Left renal pelvis (tissue), 4 donors: ENCODE results near the gene THOC6. TPM values are rescaled to one million over a fixed set of nuclear protein-coding genes. Genes with fewer than 3 reads are reported as not detected.

ENCODE experiments used
- DNase-seq, 4 donors: peaks; one replicate each; pipeline ENCODE4 v3.0.0-alpha.2; 2013; ENCODE audit warnings: low read depth in 4 of 4, low spot score in 3 of 4
- polyA plus RNA-seq, 4 donors: library from polyadenylated mRNA; unstranded; fragments of 120-200 nt; gene quantifications; one replicate each; pipeline ENCODE4 v1.2.1, GENCODE V29; 2013; ENCODE audit not compliant: insufficient read length in 4 of 4

THOC6 gene
- polyA plus RNA-seq, result 10 to 100 TPM; 22.9 to 36.2 (median 28.0) TPM

DNA sequence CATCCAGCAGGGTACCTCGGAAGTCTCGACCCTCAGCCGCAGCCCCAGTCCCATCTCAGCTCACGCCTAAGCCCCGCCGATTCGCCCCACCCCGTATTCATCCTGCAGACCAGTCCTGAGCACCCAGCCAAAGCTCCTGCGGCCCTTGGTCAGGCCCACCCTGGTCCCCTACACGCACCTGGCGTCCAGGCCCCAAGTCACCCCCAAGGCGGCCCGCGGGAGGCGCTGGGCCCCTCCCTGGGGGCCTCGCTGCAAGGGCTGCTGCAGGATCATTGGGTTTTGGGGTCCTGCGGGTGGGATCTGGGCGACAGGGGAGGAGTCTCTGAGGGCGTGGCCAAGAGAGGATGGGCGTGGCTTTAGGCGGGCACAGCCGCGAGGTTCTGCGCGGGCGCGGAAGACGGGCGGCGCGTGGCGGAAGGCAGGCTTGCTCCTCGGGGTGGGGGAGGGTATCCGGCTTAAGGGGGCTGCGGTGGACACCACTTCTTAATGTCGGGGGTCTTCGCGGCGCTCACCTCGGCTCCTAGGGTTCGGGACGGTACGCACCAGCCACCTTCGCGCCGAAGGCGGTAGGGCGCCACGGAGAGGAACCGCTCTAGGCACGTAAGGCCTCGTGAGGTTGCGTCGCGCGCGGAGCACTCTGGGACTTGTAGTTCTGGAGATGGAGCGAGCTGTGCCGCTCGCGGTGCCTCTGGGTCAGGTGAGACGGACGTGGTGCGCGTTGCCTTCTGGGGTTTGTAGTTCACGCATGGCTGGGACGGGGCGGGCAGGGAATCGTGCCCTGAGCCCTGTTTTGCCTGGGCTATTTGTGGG lies at the start of gene THOC6, which contains the start of gene HCFC1R1:
Gene THOC6 (plus strand): TSS at position 367 of the 810 bp plus-strand sequence. CDS start 292 bp downstream, at position 659.
Gene HCFC1R1 (minus strand): TSS at position 274 of the 810 bp plus-strand sequence. CDS start 1 bp downstream, at position 273.
- DNase-seq, result peak; percentile 90 to 95 (median 94)

DNA sequence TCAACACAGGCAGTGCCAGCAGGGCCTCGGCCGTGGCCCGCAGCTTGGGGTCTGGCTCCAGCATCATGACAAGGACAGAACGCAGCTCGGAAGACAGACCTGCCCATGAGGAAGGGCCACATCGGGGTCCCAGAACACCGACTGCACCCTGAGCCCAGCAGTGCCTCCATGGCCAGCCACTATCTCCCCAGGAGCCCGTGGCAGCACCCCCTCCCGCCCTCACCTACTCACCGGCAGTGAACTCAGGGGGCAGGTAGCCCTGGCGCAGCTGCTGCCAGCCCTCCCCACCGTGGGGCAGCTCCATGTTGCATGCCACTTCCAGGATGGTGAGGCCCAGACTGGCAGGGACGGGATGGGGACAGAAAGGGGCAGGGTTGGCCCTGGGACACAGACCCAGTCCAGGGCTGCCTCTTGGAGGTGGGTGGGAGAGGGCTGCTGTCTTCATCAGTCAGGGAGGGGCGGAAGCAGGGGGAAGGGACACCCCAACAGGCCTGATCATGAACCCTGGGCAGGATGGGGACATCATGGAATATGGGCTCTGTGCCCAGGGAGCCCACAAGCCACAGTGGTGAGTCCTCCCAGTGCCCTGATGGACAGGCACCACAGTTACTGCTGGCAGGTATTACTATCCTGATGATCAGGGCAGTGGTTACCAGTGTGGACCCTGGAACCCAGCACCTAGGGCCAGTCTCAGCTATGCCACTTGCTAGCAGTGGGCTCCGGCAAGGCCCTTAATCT lies 49.3 kb upstream of the THOC6 start:
- no peak for DNase-seq

DNA sequence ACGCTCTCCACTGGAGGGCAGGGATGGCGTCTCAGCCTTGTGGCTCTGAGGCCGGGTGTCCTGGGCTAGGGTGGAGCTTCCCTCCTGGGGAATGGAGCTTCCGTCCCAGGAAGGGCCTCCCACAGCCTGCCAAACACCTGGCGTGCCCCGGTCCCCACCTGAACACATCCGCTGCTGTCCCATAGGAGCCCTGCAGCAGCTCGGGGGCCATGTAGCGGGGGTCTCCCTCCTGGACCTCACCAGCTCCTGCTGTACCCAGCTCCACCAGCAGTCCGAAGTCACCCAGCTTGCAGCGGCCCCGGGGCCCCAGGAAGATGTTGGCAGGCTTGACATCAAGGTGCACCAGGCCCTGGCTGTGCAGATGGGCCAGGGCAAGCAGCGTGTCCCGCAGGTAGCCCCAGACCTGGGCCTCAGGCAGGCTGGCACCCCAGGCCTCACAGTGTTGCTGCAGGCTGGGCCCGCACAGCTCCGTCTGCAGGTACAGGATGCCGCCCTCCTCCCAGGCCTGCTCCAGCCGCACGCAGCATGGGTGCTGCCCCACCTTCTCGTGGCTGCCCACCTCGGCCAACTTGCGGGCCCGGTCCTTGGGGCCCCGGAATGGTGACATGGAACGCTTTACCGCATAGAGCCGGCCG lies 48.6 kb upstream of the THOC6 start:
- DNase-seq, result no peak

DNA sequence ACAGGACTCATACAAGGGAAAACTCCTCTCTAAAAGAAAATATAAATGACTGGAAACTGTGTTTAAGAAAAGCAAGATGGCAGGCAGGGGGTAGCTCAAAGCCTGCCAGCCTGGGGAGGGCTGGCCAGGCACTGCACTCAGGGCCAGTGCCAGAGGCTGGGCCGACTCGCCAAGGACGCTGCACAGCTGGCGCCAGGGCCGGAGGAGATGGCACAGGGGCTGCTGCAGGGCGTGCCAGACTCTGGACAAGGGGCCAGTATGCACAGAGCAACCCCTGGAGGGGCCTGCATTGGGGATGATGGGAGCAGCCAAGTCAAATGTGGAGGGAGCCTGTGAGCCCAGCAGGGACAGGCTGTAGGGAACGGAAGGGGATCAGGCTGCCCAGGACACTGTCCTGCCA lies 47.6 kb upstream of the THOC6 start:
- no peak for DNase-seq

DNA sequence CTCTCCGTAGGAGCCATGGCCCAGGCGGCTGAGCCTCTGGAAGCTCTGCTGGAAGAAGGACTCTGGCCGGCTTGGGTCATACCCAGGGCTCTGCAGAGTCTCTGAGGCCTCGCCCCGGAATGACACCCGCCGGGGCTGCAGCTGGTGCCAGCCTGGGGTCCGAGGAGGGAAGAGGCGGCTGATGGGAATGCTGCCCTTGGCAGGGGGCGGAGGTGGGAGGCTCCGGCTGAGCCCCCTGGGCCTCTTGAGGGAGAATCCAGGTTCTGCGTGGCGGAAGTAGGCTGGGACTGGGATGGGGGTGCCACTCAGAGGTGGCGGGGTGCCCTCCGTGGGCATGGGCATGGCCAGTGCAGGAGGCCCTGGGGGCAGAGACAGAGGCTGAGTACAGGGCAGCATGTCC lies 47.2 kb upstream of the THOC6 start:
- DNase-seq, result no peak

DNA sequence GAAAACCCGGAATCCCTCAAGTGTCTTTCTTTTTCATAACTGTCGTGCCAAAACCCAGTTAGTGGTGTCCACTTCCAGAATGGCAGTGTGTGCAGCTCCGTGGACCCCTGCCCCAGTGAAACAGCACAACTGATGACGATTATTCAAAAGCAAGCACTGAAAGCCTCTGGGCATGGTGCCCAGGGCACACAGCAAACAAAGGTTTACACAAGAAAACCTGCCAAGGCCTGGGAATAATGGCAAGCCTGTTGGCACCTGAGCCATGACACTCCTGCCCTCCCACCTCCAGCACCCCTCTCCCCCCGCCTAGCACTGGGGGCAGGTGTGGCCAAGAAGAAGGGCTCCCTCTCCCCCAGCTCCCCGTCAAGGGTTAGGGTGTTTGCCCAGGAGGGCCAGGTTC lies 46.4 kb upstream of the THOC6 start:
- DNase-seq, result no peak

DNA sequence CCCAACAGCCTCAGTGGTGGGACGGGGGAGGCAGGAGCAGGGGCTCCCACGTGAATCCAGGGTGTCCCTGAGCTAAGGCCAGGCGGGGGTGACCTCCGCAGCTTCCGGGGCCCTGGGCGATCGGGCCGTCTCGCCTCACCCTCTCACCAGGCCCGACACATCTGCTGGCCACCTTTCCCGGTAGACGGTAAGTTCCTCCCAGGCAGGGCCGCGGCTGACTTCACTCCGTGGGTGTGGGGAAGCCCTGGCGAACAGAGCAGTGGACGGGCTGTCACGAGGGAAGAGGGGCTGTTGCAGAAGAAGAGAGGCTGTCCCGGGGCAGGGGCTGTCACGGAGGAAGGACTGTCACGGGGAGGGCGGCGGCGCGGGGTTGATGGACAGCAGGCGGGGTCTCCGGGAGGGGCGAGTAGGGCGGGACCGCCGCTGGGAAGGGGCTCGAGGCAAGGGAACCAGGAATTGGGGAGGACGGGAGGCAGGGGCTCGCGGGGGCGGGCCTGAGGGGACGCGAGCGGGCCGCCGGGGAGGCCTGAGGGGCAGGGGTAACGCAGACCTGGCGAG lies 44.1 kb upstream of the THOC6 start:
- DNase-seq, result no peak

DNA sequence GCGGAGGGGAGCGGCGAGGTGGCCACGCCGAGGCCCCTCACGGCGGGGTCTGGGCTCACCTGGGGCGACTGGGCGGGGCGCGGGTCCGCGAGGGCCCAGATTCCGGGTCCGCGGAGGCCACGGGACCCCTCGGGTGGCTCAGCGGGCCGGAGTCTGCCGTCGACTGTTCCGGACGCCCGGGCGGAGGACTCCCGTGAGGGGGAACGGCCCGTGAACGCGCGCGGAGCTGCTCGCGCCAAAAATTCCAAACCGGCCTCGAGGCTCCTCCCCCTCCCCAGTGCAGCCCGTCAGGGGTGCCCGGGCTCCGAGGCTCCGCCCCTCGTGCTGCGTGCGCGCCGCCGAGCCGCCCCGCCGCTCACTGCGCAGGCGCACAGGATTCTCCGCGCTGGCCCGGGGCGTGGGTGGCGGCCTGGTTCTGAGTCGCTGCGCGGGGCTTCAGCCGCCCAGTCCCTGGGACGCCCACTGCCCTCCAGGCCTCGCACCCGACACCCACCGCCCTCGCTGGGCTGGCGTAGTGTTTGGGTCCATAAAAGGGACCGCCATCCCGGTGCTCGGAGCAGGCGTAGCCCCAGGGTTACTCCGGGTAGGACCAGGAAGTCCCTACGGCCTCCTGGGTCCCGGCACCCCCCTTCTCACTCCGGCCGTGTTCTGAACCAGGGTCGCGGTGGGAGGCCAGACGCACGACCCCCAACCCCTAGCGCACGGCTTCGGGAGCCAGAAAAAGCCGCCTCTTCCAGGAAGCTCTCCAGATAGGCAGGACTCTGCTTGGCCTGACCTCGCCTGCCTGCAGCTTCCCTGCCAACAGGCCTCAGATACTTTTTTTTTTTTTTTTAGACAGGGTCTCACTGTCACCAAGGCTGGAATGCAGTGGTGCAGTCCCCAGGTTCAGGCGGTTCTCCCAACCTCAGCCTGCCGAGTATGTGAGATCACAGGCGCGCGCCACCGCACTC lies 43.3 kb upstream of the THOC6 start, which contains the start of gene PKMYT1:
Gene PKMYT1 (minus strand): TSS at position 220 of the 950 bp plus-strand sequence. CDS start 789 bp downstream, outside the sequence.
- peak; percentile 73 to 83 (median 76) for DNase-seq

DNA sequence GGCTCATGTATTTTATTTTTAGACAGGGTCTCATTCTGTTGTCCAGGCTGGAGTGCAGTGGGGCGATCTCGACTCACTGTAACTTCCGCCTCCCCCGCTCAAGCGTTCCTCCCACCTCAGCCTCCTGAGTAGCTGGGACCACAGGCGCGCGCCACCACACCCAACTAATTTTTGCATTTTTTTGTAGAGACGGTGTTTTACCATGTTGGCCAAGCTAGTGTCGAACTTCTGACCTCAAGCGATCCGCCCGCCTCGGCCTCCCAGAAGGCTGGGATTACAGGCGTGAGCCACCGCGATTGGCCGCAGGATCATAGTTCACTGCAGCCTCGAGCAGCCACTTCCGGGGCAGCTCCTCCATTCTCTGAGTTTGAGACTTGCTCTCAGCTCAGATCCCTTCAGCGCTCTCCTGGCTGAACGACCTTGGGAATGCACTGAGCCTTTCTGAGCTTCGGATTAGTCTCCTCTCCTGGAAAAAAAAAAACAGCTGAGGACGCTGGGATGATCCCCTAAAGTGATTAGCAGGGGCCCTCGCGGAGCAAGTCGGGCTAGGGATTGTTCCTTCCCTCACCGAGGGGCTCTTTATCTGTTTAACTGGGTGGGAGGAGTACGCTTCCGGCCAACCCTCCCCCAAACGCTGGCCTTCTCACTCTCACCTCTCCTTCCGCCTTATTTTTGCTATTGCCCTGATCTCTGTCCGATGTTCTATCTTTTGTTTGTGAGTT lies 42.5 kb upstream of the THOC6 start:
- no peak for DNase-seq

DNA sequence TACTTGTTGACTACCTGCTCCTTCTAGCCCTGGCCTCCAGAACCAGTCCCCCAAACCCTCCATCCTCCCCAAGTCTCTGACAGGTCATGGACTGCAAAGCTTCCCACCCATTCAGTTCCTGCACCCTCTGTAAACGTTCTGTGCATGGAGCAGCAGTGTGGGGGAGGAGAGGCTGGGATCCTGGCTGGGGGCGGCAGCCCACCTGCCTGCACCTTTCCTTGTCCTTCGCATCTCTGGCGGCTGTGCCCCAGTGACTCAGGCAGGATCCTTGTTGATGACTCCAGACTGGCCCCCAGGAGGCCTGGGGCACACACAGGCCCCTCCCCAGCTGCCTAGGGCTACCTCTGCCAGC lies 42.0 kb upstream of the THOC6 start:
- DNase-seq, result no peak

DNA sequence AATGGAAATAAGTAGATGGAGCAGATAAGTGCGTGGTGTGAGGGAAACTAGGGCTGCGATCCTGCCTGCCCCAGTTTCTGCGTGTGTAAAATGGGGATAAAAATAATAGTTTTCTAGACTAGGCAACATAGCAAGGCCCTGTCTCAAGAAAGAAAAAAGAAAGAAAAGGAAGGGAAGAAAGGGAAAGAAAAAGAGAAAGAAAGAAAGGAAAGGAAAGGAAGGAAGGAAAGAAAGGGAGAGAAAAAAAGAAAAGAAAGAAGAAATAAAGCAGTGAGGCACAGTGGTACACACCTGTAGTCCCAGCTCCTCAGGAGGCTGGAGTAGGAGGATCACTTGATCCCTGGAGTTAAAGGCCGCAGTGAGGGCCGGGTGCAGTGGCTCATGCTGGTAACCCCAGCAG lies 41.4 kb upstream of the THOC6 start:
- no peak for DNase-seq

DNA sequence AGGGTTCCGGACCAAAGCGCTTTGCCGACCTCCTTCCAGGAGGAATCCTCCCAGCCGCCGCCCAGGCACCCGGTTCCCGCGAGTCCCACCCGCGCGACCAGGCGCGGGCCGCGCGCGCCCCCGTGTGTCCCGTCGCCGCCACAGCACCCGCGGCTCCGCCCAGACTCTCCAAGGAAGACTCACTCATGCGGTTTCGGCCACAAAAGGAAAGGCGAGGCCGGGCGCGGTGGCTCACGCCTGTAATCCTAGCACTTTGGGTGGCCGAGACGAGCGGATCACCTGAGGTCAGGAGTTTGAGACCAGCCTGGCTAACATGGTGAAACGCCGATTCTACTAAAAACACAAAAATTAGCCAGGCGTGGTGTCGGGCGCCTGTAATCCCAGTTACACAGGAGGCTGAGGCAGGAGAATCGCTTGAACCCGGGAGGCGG lies 40.1 kb upstream of the THOC6 start:
- DNase-seq, result peak in 1 of 4 donors; percentile 59

DNA sequence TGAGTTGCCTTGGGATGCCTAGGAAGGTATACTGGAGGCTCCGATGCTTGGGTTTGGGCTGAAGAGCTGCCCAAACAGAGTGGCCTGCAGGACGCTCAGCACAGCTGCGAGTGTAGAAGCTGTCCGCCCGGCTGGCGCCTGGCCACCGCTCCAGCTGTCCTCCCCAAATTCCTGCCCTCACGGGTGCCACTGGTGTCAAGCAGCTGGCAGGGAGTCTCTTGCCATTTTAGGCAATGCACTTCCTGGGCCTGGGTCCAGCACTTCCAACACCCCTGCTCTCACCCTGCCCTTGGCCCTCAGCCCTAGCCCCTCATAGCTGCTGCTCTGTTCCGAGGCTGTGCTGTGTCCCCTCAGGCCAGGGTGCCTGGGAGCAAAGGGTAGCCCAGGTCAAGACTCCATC lies 38.4 kb upstream of the THOC6 start:
- no peak for DNase-seq

DNA sequence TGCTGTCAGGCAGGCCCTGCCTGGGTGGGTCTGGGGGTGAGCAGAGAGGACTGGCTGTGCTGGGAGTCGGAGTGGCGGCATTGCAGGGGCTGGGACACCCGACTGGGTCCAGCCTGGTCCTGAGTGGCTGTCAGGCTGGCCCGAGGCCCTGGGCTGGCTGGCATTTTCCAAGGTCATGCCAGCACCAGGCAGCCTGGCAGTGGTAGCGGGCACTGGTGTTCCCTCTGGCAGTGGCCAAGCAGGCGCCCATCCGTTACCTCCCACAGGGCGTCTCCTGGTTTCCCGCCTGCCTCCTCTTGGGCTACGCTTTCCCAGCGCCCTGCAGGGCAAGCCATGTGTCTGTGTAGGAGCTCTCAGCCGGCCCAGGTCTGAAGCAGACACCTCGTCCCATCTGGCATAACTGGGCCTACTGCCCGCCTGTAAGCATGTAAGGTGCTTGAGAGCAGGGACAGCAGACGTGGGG lies 37.9 kb upstream of the THOC6 start:
- no peak for DNase-seq

DNA sequence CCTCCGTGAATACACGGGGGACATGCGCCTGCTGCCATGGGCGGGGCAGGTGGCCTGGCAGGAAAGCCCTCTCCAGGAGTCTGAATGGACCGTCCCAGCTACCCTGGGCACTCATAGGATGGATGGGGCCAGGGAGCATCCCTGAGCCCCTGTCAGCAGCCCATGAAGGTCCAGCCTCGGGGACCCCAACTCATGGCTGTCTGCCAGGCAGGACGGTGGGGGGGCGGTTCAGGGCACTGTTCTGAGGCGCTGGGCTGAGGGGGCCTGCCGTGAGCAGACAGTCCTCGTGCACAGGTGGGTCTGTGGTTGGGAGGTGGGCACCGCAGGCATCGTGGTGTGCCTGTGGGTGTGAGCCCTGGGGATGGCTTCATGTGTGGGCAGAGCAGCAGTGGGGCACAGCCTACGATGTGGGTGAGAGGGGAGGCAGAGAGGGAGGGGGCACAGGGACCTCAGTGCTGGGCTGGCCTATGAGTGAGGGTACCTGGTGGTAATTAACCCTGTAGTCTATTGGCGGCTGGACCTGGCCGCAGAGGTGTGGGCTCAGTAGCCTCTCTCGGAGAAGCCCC lies 37.1 kb upstream of the THOC6 start:
- no peak for DNase-seq

DNA sequence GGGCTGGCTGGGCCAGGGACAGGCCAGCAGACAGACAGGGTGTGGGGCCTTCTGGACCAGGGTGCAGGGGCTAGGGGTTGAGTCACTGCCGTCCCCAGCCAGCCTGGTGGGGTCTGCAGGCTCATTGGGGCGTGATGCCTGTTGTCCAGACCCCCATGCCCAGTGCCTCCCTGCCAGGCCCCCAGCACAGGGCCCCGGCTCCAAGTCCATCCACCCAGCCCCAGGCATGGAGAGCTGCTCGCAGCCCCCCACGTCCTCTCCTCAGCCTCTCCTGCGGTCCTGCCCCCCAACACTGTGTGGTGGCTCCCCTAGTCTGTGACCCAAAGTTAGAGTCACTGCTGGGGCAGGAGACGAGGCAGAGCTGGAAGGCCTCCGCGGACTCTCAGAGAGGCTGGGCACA lies 36.5 kb upstream of the THOC6 start:
- no peak for DNase-seq

DNA sequence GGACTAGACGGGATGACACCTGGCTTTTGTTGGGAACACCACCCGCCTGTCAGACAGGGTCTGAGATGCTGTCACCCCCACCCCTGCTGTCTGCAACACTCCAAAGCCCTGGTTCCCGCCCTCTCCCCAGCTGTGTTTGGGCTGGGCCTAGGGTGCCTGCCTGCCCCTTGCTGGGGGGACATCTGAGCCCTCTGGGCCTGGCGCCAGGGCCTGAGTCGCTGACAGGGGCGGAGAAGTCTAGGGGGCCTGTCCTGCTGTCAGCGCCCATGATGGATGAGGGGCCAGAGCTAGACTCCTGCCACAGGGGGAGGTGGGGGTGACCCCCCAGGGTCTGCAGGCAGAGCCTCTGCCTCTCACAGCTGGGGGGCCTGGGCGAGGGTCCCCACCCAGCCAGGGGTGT lies 36.0 kb upstream of the THOC6 start:
- DNase-seq, result no peak

DNA sequence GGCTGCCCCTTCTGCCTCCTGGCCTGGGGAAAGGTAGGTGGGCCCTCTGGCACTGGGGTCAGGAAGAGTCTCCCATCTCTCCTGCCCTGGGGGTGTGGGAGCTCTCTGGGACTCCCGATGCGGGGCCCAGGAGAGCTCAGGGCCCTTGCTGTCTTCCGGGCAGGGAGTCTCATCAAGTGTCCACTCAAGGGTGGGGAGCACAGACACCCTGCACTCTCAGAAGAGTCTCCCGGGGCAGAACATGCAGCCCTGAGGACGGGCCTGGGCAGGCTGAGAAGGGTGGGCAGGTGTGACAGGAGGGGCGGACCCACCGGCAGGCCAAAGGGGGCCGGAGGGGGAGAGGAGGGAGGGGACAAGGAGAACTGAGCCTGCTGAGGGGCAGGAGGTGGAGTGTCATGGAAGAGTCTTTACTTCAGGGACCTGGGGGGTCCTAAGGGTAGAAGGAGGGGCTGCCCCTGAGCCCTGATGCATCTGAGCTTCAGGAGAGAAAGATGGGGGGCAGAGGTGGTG lies 35.2 kb upstream of the THOC6 start:
- DNase-seq, result no peak
